ENCODE results near the gene MYL3.
"Not testable (repeated sequence)": the region's sequence is repeated elsewhere in the genome, so short reads cannot be mapped to it uniquely, and the experiment has no call there.

Gene MYL3

GRCh38 chr3:46824211-46824970, 38.9 kb downstream of the MYL3 start:
- DNase-seq (ENCODE audit: low read depth), result no peak

- DNase-seq (ENCODE audit: low read depth), result not testable (repeated sequence)
Observed at GRCh38 chr3:46823314-46823713, 39.9 kb downstream of the MYL3 start.

DNA sequence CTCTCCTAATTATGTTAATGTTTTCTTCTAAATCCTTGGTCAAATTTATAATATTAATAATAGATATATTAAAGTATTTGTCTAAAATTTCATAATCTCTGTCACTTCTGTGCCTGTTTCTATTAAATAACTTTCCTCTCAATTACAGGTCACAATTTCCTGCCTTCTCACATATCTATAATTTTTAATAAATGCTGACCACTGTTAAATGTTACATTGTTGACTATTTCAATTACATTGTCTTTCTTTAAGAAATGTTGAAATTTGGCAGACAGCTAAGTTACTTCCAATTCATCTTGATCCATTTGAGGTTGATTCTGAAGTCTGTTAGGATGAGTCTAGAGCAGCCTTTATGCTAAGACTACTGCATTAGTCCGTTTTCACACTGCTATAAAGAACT, 41.7 kb downstream of the MYL3 start:
- DNase-seq (ENCODE audit: low read depth), result no peak

DNA sequence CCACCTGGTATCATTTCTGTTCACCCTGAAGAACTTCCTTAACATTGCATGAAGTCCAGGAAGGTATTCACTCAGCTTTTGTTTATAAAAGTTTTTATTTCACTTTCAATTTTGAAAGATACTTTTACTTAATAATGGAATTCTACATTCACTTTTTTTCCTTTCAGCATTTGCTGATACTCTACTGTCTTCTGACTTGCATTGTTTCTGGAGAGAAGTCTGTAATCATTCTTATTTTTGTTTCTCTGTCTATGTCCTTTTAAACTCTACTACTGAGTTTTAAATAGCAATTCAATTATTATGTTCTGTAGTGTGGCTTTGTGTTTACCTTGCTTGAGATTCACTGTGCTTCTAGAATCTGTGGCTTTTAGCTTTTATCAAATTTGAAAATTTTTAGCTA, 42.4 kb downstream of the MYL3 start:
- DNase-seq (ENCODE audit: low read depth), result no peak

- DNase-seq (ENCODE audit: low read depth), result peak; percentile 62
Observed at GRCh38 chr3:46812237-46812791, 50.9 kb downstream of the MYL3 start.

GRCh38 chr3:46811615-46812236, 51.5 kb downstream of the MYL3 start:
- no peak for DNase-seq (ENCODE audit: low read depth)

DNA sequence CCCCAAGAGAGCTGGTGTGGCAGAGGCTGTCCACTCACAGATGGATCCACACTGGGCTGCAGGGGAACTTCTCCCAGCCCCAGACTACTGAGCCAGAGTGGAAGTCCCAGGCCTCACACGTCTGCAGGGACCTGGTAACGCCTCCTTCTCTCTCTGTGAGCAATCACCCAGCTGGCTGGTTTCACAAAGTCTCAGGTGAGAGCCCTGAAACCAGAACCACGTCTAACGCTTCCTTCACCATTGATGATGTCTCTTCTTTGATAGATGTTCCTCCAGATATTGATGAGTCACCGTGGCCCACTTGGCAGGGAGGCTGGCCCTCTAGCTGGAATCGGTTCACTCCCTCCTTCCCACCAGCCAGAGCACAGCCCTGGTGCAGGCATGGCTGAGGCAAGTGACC, 54.5 kb downstream of the MYL3 start:
- DNase-seq (ENCODE audit: low read depth), result not testable (repeated sequence)

Data from activated T-helper 1 cell treated with Interleukin-2 at 50 U/mL for 16 hours (primary cell).